Dendritic cell treated with granulocyte-macrophage colony-stimulating factor and Interleukin-4, amounts not matched to agents 40 ng/mL and 50 ng/mL, for 4 days (primary cell): ENCODE data around the gene ARL4A.
"Not testable (repeated sequence)": the region's sequence is repeated elsewhere in the genome, so short reads cannot be mapped to it uniquely, and the experiment has no call there.

Experiments
- H3K27ac Mint-ChIP-seq: one replicate; pipeline ENCODE4 v1.8.0; 2022; ENCODE audit warnings: mild to moderate bottlenecking, mixed read lengths
- H3K27me3 Mint-ChIP-seq: one replicate; pipeline ENCODE4 v1.8.0; 2022; ENCODE audit warnings: mild to moderate bottlenecking, mixed read lengths
- H3K36me3 Mint-ChIP-seq: one replicate; pipeline ENCODE4 v1.8.0; 2022; ENCODE audit warnings: low read depth, mixed read lengths
- H3K4me1 Mint-ChIP-seq: one replicate; pipeline ENCODE4 v1.8.0; 2022; ENCODE audit warnings: low read depth, mixed read lengths
- H3K4me3 Mint-ChIP-seq: one replicate; pipeline ENCODE4 v1.8.0; 2022; ENCODE audit warnings: mild to moderate bottlenecking, moderate library complexity, mixed read lengths
- H3K9me3 Mint-ChIP-seq: one replicate; pipeline ENCODE4 v1.8.0; 2022; ENCODE audit warnings: mixed read lengths
- intact Hi-C: fragments of 100-400 bp; cut with micrococcal nuclease; formaldehyde crosslinking; loops from one replicate; pipeline ENCODE4 v1.15.0; 2022

ARL4A gene

GRCh38 chr7:12684733-12685132, 2.7 kb upstream of the ARL4A start:
- no peak overlapping the region for H3K4me3 Mint-ChIP-seq
- no peak overlapping the region for H3K27ac Mint-ChIP-seq
- no peaks in the 10 kb centered on the region for H3K9me3 Mint-ChIP-seq
- peaks cover 13% of the 10 kb centered on the region for H3K36me3 Mint-ChIP-seq
- intact Hi-C loops: loop anchor here (5.0 to 10.0 kb wide), 5 partner anchors 47 to 578 kb away; no protein-coding TSS in a partner anchor
- H3K4me1 Mint-ChIP-seq: peaks cover 42% of the 10 kb centered on the region
- H3K27me3 Mint-ChIP-seq: no peaks in the 10 kb centered on the region

DNA sequence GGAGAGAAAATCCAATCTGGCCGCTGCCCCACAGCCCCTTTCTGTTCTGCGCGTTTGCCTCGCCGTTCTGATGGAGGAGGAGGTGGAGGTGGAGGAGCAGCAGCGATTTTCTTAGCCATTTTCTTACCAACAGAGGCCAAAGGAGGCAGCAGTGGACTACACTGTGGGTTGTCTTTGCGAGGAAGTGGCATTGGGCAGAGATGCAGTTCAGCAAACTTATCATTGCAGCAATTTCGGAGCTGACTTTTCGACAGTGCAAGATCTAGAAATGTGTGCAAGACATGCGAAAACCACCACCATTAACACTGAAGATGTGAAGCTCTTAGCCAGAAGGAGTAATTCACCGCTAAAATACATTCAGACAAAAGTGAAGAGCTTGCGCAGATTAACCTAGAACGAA, 1.9 kb upstream of the ARL4A start:
- H3K4me3 Mint-ChIP-seq: peak overlapping the region; percentile 45
- H3K27me3 Mint-ChIP-seq: no peaks in the 10 kb centered on the region
- intact Hi-C loops: loop anchor here (5.0 to 10.0 kb wide), 5 partner anchors 48 to 577 kb away; no protein-coding TSS in a partner anchor

DNA sequence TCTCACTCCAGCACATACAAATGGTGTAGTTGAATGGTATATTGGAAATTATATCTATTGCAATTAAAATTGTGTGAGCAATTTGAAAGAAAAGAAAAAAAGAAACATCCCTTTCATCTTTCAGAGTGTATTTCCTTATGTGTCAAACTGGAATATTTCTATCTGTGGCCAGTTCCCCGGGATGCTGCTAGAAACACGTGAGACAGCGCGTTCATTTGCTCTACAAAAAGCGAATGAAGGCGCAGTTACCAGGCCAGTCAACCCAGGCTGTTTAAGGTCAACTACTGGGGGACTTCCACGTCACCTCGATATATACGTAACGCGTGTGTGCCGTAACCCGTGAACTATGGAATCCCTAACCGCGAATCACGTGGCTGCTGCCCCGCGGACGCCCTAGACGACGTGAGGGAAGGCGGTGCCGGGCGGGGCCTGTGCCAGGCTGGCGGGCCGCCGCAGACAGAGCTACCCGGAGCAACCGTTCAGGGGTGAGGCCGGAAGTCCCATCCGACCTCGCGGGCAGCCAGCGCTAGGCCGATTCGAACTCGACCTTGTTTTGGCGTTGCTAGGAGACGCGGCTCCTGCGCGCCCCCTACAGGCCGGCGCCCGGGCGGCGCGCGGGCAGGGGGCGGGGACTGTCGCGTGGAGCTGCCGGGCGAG, 1.1 kb upstream of the ARL4A start:
- Mint-ChIP-seq H3K27me3 (no peaks in the 10 kb centered on the region), H3K4me3 (peak overlapping the region; percentile 95), H3K9me3 (no peaks in the 10 kb centered on the region), H3K27ac (peak overlapping the region; percentile 97), H3K4me1 (peaks cover 43% of the 10 kb centered on the region), H3K36me3 (peaks cover 13% of the 10 kb centered on the region)
- intact Hi-C loops: loop anchor here (1.0 to 10.0 kb wide), 6 partner anchors 15 to 576 kb away; no protein-coding TSS in a partner anchor

More for the DNA sequence above, 1.9 kb upstream of the ARL4A start:
- H3K36me3 Mint-ChIP-seq: peaks cover 13% of the 10 kb centered on the region
- H3K27ac Mint-ChIP-seq: peak overlapping the region; percentile 97
- peaks cover 44% of the 10 kb centered on the region for H3K4me1 Mint-ChIP-seq
- H3K9me3 Mint-ChIP-seq: no peaks in the 10 kb centered on the region

GRCh38 chr7:12687718-12688171, 312 bp downstream of the ARL4A start:
- intact Hi-C loops: loop anchor here (5.0 to 10.0 kb wide), 5 partner anchors 50 to 575 kb away; no protein-coding TSS in a partner anchor
- Mint-ChIP-seq H3K27ac (peak overlapping the region; percentile 97), H3K4me3 (peak overlapping the region; percentile 95), H3K36me3 (peaks cover 13% of the 10 kb centered on the region), H3K9me3 (no peaks in the 10 kb centered on the region), H3K4me1 (peaks cover 39% of the 10 kb centered on the region), H3K27me3 (no peaks in the 10 kb centered on the region)

- peaks cover 43% of the 10 kb centered on the region for H3K4me1 Mint-ChIP-seq
Observed at GRCh38 chr7:12688485-12689170, 1.2 kb downstream of the ARL4A start.

GRCh38 chr7:12689451-12689850, 2.0 kb downstream of the ARL4A start:
- no peak overlapping the region for H3K4me3 Mint-ChIP-seq
- H3K4me1 Mint-ChIP-seq: peaks cover 43% of the 10 kb centered on the region
- H3K36me3 Mint-ChIP-seq: peaks cover 13% of the 10 kb centered on the region
- no peaks in the 10 kb centered on the region for H3K27me3 Mint-ChIP-seq
- H3K9me3 Mint-ChIP-seq: no peaks in the 10 kb centered on the region
- H3K27ac Mint-ChIP-seq: no peak overlapping the region
- intact Hi-C loops: loop anchor here (5.0 to 10.0 kb wide), 5 partner anchors 52 to 573 kb away; no protein-coding TSS in a partner anchor

More at GRCh38 chr7:12688485-12689170, 1.2 kb downstream of the ARL4A start:
- H3K4me3 Mint-ChIP-seq, H3K27ac Mint-ChIP-seq, H3K27me3 Mint-ChIP-seq, H3K9me3 Mint-ChIP-seq: not testable (repeated sequence)
- H3K36me3 Mint-ChIP-seq: peaks cover 13% of the 10 kb centered on the region
- intact Hi-C loops: loop anchor here (5.0 to 10.0 kb wide), 5 partner anchors 51 to 574 kb away; no protein-coding TSS in a partner anchor

DNA sequence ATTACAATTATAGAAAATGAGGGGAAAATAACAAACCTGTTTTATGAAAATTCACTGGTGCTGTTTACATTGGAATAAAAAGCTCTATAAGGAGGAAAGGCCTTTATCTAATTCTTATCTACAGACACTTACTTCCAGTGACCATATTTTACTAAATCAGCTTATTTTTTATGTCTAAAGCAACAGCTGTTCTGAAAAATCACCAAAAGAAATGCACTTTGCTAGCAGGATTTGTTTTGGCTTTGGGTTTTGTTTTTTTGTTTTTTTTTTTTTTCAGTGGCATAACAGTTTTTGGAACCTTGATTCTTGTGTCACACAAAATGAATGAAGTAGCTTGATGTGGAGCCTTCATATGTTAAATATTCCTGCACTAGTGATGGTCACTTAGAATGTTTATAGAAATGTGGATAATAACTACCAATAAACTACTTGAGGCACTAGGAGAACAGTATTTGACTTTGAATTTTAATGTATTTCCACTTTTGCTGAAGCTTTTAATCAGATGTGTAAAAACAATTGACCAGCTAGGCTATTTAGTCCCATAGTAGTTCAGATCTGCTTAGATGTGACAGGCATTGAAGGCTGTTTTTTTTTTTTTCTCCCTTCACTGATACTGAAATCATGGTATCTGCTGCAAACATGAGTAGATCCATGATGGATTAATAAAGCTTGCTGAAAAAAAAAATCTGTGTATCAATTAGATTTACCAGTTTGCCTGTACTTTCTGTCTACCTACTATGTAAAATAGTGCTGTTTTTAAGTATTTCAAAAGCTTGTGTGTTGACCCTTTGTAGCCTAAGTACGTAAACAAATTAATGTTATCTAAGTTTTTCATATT, 2.8 kb downstream of the ARL4A start:
- Mint-ChIP-seq H3K4me1 (peaks cover 43% of the 10 kb centered on the region), H3K9me3 (no peaks in the 10 kb centered on the region), H3K27me3 (no peaks in the 10 kb centered on the region), H3K4me3 (no peak overlapping the region), H3K27ac (no peak overlapping the region), H3K36me3 (peaks cover 13% of the 10 kb centered on the region)
- intact Hi-C loops: no loop called here

- intact Hi-C loops, H3K27ac Mint-ChIP-seq, H3K9me3 Mint-ChIP-seq, H3K4me3 Mint-ChIP-seq, H3K27me3 Mint-ChIP-seq: not testable (repeated sequence)
- Mint-ChIP-seq H3K4me1 (peaks cover 36% of the 10 kb centered on the region), H3K36me3 (peaks cover 13% of the 10 kb centered on the region)
Observed at GRCh38 chr7:12691388-12691787, 4.0 kb downstream of the ARL4A start.

DNA sequence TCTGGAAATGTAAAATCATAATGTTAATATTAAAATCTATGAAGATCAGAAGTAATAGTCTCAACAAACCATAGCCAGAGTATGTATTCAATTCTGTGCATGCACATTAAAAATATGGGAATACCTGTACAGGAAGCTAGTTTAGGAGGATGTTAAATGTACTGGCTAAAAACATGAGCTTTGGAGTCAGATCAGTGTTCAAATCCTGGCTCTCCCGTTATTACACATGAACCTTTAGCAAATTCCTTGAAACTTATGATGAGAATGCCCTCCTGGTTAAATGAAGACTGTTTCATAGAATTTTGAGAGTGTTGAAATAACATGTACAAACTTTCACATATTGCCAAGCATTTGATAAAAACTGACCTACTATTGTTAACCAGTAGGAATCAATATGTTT, 4.6 kb downstream of the ARL4A start:
- H3K4me1 Mint-ChIP-seq: peaks cover 36% of the 10 kb centered on the region

GRCh38 chr7:12692479-12693259, 5.2 kb downstream of the ARL4A start:
- Mint-ChIP-seq H3K27me3 (no peaks in the 10 kb centered on the region), H3K36me3 (peaks cover under 1% of the 10 kb centered on the region), H3K4me3 (no peak overlapping the region), H3K4me1 (peaks cover 32% of the 10 kb centered on the region), H3K9me3 (no peaks in the 10 kb centered on the region), H3K27ac (no peak overlapping the region)
- intact Hi-C loops: no loop called here

More for the DNA sequence above, 4.6 kb downstream of the ARL4A start:
- Mint-ChIP-seq H3K4me3 (no peak overlapping the region), H3K27me3 (no peaks in the 10 kb centered on the region), H3K9me3 (no peaks in the 10 kb centered on the region), H3K27ac (no peak overlapping the region), H3K36me3 (peaks cover 7% of the 10 kb centered on the region)
- intact Hi-C loops: no loop called here

DNA sequence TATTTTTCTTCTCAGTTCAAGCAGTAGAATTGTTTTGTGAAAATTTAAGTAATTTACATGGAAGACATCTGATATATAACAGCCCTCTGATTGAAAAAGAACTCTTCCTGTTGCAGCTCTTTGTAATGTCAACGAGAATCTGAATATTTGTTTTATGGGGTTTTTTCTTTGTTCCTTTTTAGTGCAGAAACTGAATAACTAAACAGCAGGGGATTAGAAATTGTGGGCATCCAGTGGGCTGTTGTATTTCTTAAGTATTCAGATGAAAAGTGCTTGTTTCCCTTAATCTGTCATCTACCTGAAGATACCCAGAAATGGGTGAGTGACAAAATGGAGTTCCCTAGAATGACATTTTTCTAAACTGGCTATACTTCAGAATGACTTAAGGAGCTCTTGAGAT, 7.4 kb downstream of the ARL4A start:
- no peak overlapping the region for H3K4me3 Mint-ChIP-seq
- no peaks in the 10 kb centered on the region for H3K36me3 Mint-ChIP-seq
- no peaks in the 10 kb centered on the region for H3K9me3 Mint-ChIP-seq
- peaks cover 11% of the 10 kb centered on the region for H3K4me1 Mint-ChIP-seq
- no peaks in the 10 kb centered on the region for H3K27me3 Mint-ChIP-seq
- intact Hi-C loops: no loop called here
- H3K27ac Mint-ChIP-seq: no peak overlapping the region

DNA sequence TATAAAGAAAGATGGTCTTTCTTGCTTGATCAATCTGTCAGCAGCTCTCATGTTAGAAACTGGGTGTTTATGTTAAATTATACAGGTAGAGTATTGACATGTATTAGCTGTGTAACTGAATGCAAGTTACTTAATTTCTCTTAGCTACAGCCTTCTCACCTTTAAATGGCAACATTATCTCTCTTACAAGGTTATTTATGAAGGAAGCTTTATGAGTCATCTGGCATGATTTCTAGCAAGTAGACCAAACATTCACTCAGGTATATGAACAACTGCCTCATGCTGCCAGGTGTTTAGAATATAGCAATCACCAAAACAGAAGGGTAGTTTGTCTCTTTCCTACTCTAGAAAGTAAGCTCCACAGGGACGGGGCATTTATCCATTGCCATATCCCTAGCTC, 8.5 kb downstream of the ARL4A start:
- peaks cover 5% of the 10 kb centered on the region for H3K9me3 Mint-ChIP-seq
- intact Hi-C loops: no loop called here
- no peaks in the 10 kb centered on the region for H3K27me3 Mint-ChIP-seq
- no peaks in the 10 kb centered on the region for H3K36me3 Mint-ChIP-seq
- H3K27ac Mint-ChIP-seq: no peak overlapping the region
- peaks cover 5% of the 10 kb centered on the region for H3K4me1 Mint-ChIP-seq
- H3K4me3 Mint-ChIP-seq: no peak overlapping the region

GRCh38 chr7:12699299-12699698, 11.9 kb downstream of the ARL4A start:
- Mint-ChIP-seq H3K36me3 (peaks cover 6% of the 10 kb centered on the region), H3K4me3 (no peak overlapping the region), H3K27ac (no peak overlapping the region), H3K9me3 (peaks cover 23% of the 10 kb centered on the region), H3K4me1 (no peaks in the 10 kb centered on the region), H3K27me3 (no peaks in the 10 kb centered on the region)
- intact Hi-C loops: no loop called here
